Measurements from ENCODE around the gene LY6G5C. TPM values are rescaled to one million over a fixed set of nuclear protein-coding genes. Genes with fewer than 3 reads are reported as not detected.

Gene LY6G5C
- total and polyA plus RNA-seq, 2 experiments from 2014 or later = 2.1 TPM; not detected in 1

GRCh38 chr6:31717499-31718222 is 36.8 kb upstream of the LY6G5C start:
- H3K4me1 Mint-ChIP-seq = peaks cover 39% of the 10 kb centered on the region
- no peak overlapping the region; the same call in 2 of the 3 replicates for H3K4me3 Mint-ChIP-seq
- Histone ChIP-seq H3K27me3 (ENCODE audit: insufficient read depth) (no peaks in the 10 kb centered on the region), H3K27ac (ENCODE audit: low read depth) (no peak overlapping the region), H3K4me1 (ENCODE audit: insufficient read depth) (peaks cover 34% of the 10 kb centered on the region), H3K9me2 (ENCODE audit: insufficient read depth) (no peaks in the 10 kb centered on the region), H3K4me2 (peak overlapping the region; percentile 19), H3K36me3 (ENCODE audit: insufficient read depth) (no peaks in the 10 kb centered on the region), H3F3A (replicated peaks; ENCODE audit: low read depth) (no peaks in the 10 kb centered on the region), H3K4me3 (no peak overlapping the region), H4K20me1 (replicated peaks; ENCODE audit: insufficient read depth) (no peaks in the 10 kb centered on the region), H3K79me2 (replicated peaks; ENCODE audit: insufficient read depth) (no peaks in the 10 kb centered on the region), H2AFZ (peak overlapping the region; percentile 72)
- peak; percentile 82 for ATAC-seq
- TF ChIP-seq, protein P1, sequence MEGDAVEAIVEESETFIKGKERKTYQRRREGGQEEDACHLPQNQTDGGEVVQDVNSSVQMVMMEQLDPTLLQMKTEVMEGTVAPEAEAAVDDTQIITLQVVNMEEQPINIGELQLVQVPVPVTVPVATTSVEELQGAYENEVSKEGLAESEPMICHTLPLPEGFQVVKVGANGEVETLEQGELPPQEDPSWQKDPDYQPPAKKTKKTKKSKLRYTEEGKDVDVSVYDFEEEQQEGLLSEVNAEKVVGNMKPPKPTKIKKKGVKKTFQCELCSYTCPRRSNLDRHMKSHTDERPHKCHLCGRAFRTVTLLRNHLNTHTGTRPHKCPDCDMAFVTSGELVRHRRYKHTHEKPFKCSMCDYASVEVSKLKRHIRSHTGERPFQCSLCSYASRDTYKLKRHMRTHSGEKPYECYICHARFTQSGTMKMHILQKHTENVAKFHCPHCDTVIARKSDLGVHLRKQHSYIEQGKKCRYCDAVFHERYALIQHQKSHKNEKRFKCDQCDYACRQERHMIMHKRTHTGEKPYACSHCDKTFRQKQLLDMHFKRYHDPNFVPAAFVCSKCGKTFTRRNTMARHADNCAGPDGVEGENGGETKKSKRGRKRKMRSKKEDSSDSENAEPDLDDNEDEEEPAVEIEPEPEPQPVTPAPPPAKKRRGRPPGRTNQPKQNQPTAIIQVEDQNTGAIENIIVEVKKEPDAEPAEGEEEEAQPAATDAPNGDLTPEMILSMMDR (conservative IDR thresholded peaks at IDR 0.05; ENCODE audit: low read depth in 2 of 2) = peak; percentile 64 to 67
- TF ChIP-seq ETS1 (IDR thresholded peaks at IDR 0.05) (no peak), CREB1 (CRISPR knock-in tag; IDR thresholded peaks at IDR 0.05; ENCODE audit: low read depth) (peak; percentile 48)
- H3K27me3 Mint-ChIP-seq (ENCODE audit: insufficient read depth, low read depth, poor library complexity) = peaks cover 19% of the 10 kb centered on the region
- H3K36me3 Mint-ChIP-seq (ENCODE audit: low read depth) = no peaks in the 10 kb centered on the region; the same call in 2 of the 3 replicates
- no peaks in the 10 kb centered on the region for H3K9me3 Mint-ChIP-seq
- peak; percentile 83 for DNase-seq (ENCODE audit: low spot score)
- peak overlapping the region; percentile 10 for H3K27ac Mint-ChIP-seq

GRCh38 chr6:31715022-31715958 is 34.4 kb upstream of the LY6G5C start, which contains the start of gene LY6G6D:
LY6G6D (plus strand) TSS chr6:31715348; CDS start chr6:31715356, 8 bp downstream.
- H3K4me1 ChIP-seq (ENCODE audit: insufficient read depth) = peaks cover 34% of the 10 kb centered on the region
- no peaks in the 10 kb centered on the region; the same call in 2 of the 3 replicates for H3K36me3 Mint-ChIP-seq (ENCODE audit: low read depth)
- H3K79me2 ChIP-seq (replicated peaks; ENCODE audit: insufficient read depth) = no peaks in the 10 kb centered on the region
- H3K4me2 ChIP-seq = peak within 1 kb of the TSS; percentile 71
- H3K4me3 Mint-ChIP-seq = no peak within 1 kb of the TSS
- H3K9me2 ChIP-seq (ENCODE audit: insufficient read depth) = no peaks in the 10 kb centered on the region
- no peak within 1 kb of the TSS; the same call in 1 of the 2 replicates for H3K27ac ChIP-seq (ENCODE audit: low read depth)
- DNase-seq (ENCODE audit: low spot score) = peak; percentile 24
- no peaks in the 10 kb centered on the region for H3K36me3 ChIP-seq (ENCODE audit: insufficient read depth)
- H3K4me1 Mint-ChIP-seq = peaks cover 45% of the 10 kb centered on the region
- no peaks in the 10 kb centered on the region for H4K20me1 ChIP-seq (replicated peaks; ENCODE audit: insufficient read depth)
- peak within 1 kb of the TSS; percentile 100 for H2AFZ ChIP-seq
- no peak for ATAC-seq
- H3K4me3 ChIP-seq = no peak within 1 kb of the TSS
- H3K27me3 Mint-ChIP-seq (ENCODE audit: insufficient read depth, low read depth, poor library complexity) = peaks cover 16% of the 10 kb centered on the region
- no peaks in the 10 kb centered on the region for H3F3A ChIP-seq (replicated peaks; ENCODE audit: low read depth)
- H3K9me3 Mint-ChIP-seq = no peaks in the 10 kb centered on the region
- H3K27me3 ChIP-seq (ENCODE audit: insufficient read depth) = no peaks in the 10 kb centered on the region
- H3K27ac Mint-ChIP-seq = peak within 1 kb of the TSS; percentile 69
- TF ChIP-seq ETS1 (IDR thresholded peaks at IDR 0.05) = no peak
- TF ChIP-seq JUNB (IDR thresholded peaks at IDR 0.05; ENCODE audit: unreplicated experiment) = no peak
- TF ChIP-seq, protein P2, sequence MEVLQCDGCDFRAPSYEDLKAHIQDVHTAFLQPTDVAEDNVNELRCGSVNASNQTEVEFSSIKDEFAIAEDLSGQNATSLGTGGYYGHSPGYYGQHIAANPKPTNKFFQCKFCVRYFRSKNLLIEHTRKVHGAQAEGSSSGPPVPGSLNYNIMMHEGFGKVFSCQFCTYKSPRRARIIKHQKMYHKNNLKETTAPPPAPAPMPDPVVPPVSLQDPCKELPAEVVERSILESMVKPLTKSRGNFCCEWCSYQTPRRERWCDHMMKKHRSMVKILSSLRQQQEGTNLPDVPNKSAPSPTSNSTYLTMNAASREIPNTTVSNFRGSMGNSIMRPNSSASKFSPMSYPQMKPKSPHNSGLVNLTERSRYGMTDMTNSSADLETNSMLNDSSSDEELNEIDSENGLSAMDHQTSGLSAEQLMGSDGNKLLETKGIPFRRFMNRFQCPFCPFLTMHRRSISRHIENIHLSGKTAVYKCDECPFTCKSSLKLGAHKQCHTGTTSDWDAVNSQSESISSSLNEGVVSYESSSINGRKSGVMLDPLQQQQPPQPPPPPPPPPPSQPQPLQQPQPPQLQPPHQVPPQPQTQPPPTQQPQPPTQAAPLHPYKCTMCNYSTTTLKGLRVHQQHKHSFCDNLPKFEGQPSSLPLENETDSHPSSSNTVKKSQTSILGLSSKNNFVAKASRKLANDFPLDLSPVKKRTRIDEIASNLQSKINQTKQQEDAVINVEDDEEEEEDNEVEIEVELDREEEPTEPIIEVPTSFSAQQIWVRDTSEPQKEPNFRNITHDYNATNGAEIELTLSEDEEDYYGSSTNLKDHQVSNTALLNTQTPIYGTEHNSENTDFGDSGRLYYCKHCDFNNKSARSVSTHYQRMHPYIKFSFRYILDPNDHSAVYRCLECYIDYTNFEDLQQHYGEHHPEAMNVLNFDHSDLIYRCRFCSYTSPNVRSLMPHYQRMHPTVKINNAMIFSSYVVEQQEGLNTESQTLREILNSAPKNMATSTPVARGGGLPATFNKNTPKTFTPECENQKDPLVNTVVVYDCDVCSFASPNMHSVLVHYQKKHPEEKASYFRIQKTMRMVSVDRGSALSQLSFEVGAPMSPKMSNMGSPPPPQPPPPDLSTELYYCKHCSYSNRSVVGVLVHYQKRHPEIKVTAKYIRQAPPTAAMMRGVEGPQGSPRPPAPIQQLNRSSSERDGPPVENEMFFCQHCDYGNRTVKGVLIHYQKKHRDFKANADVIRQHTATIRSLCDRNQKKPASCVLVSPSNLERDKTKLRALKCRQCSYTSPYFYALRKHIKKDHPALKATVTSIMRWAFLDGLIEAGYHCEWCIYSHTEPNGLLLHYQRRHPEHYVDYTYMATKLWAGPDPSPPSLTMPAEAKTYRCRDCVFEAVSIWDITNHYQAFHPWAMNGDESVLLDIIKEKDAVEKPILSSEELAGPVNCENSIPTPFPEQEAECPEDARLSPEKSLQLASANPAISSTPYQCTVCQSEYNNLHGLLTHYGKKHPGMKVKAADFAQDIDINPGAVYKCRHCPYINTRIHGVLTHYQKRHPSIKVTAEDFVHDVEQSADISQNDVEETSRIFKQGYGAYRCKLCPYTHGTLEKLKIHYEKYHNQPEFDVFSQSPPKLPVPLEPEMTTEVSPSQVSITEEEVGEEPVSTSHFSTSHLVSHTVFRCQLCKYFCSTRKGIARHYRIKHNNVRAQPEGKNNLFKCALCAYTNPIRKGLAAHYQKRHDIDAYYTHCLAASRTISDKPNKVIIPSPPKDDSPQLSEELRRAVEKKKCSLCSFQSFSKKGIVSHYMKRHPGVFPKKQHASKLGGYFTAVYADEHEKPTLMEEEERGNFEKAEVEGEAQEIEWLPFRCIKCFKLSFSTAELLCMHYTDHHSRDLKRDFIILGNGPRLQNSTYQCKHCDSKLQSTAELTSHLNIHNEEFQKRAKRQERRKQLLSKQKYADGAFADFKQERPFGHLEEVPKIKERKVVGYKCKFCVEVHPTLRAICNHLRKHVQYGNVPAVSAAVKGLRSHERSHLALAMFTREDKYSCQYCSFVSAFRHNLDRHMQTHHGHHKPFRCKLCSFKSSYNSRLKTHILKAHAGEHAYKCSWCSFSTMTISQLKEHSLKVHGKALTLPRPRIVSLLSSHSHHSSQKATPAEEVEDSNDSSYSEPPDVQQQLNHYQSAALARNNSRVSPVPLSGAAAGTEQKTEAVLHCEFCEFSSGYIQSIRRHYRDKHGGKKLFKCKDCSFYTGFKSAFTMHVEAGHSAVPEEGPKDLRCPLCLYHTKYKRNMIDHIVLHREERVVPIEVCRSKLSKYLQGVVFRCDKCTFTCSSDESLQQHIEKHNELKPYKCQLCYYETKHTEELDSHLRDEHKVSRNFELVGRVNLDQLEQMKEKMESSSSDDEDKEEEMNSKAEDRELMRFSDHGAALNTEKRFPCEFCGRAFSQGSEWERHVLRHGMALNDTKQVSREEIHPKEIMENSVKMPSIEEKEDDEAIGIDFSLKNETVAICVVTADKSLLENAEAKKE (CRISPR knock-in tag; IDR thresholded peaks at IDR 0.05) = no peak

Measured in GM23338 (cell line).